ENCODE results near the gene COLEC11.
"Not testable (repeated sequence)": the region's sequence is repeated elsewhere in the genome, so short reads cannot be mapped to it uniquely, and the experiment has no call there.

COLEC11 gene

GRCh38 chr2:3594493-3595281, at the start of gene COLEC11:
Gene COLEC11, plus strand, starts transcription at chr2:3595112. Its CDS starts 9,229 bp downstream, at chr2:3604341.
- DNase-seq (ENCODE audit: low read depth, low spot score): no peak
- H3K27ac ChIP-seq: no peak within 1 kb of the TSS

GRCh38 chr2:3545788-3546478, 49.0 kb upstream of the COLEC11 start:
- no peak for DNase-seq (ENCODE audit: low read depth, low spot score)
- H3K27ac ChIP-seq: no peak overlapping the region

- DNase-seq (ENCODE audit: low read depth, low spot score): no peak
- no peak overlapping the region for H3K27ac ChIP-seq
Measured at GRCh38 chr2:3547915-3548314, 47.0 kb upstream of the COLEC11 start.

GRCh38 chr2:3553946-3554345, 41.0 kb upstream of the COLEC11 start:
- DNase-seq (ENCODE audit: low read depth, low spot score): no peak
- no peak overlapping the region for H3K27ac ChIP-seq

- H3K27ac ChIP-seq: peak overlapping the region; percentile 85
- DNase-seq (ENCODE audit: low read depth, low spot score): no peak
Measured at GRCh38 chr2:3557639-3558204, 37.2 kb upstream of the COLEC11 start.

GRCh38 chr2:3558205-3559014, 36.5 kb upstream of the COLEC11 start, which contains the start of gene RNASEH1:
Gene RNASEH1, minus strand, starts transcription at chr2:3558333. Its CDS starts 73 bp downstream, at chr2:3558260.
- peak within 1 kb of the TSS; percentile 85 for H3K27ac ChIP-seq
- DNase-seq (ENCODE audit: low read depth, low spot score): peak; percentile 94

GRCh38 chr2:3563521-3563976, 31.4 kb upstream of the COLEC11 start:
- H3K27ac ChIP-seq: no peak overlapping the region
- DNase-seq (ENCODE audit: low read depth, low spot score): no peak

- DNase-seq (ENCODE audit: low read depth, low spot score): no peak
- no peak overlapping the region for H3K27ac ChIP-seq
Measured at GRCh38 chr2:3565117-3565516, 29.8 kb upstream of the COLEC11 start.

- no peak for DNase-seq (ENCODE audit: low read depth, low spot score)
Measured at GRCh38 chr2:3566806-3567205, 28.1 kb upstream of the COLEC11 start.

GRCh38 chr2:3569656-3570055, 25.3 kb upstream of the COLEC11 start:
- DNase-seq (ENCODE audit: low read depth, low spot score); H3K27ac ChIP-seq: not testable (repeated sequence)

More at GRCh38 chr2:3566806-3567205, 28.1 kb upstream of the COLEC11 start:
- no peak overlapping the region for H3K27ac ChIP-seq

GRCh38 chr2:3571284-3571683, 23.6 kb upstream of the COLEC11 start:
- H3K27ac ChIP-seq: no peak overlapping the region
- no peak for DNase-seq (ENCODE audit: low read depth, low spot score)

GRCh38 chr2:3572620-3573019, 22.3 kb upstream of the COLEC11 start:
- H3K27ac ChIP-seq: no peak overlapping the region
- DNase-seq (ENCODE audit: low read depth, low spot score): no peak

GRCh38 chr2:3574155-3574554, 20.8 kb upstream of the COLEC11 start:
- DNase-seq (ENCODE audit: low read depth, low spot score): no peak
- no peak overlapping the region for H3K27ac ChIP-seq

GRCh38 chr2:3575534-3576262, 19.2 kb upstream of the COLEC11 start:
- H3K27ac ChIP-seq: peak overlapping the region; percentile 81
- DNase-seq (ENCODE audit: low read depth, low spot score): no peak

- DNase-seq (ENCODE audit: low read depth, low spot score): not testable (repeated sequence)
- H3K27ac ChIP-seq: peak overlapping the region; percentile 81
Measured at GRCh38 chr2:3576263-3576630, 18.7 kb upstream of the COLEC11 start.

GRCh38 chr2:3578987-3579386, 15.9 kb upstream of the COLEC11 start:
- DNase-seq (ENCODE audit: low read depth, low spot score): no peak
- H3K27ac ChIP-seq: peak overlapping the region; percentile 20

GRCh38 chr2:3580449-3580848, 14.5 kb upstream of the COLEC11 start:
- DNase-seq (ENCODE audit: low read depth, low spot score): no peak
- no peak overlapping the region for H3K27ac ChIP-seq

GRCh38 chr2:3581367-3582262, 13.3 kb upstream of the COLEC11 start:
- H3K27ac ChIP-seq: no peak overlapping the region
- DNase-seq (ENCODE audit: low read depth, low spot score): no peak

GRCh38 chr2:3584076-3584475, 10.8 kb upstream of the COLEC11 start:
- H3K27ac ChIP-seq: no peak overlapping the region
- DNase-seq (ENCODE audit: low read depth, low spot score): no peak

All from epithelial cell of prostate (primary cell).